ENCODE results near the gene SCNN1A. TPM values are rescaled to one million over a fixed set of nuclear protein-coding genes. Genes with fewer than 3 reads are reported as not detected.

The SCNN1A gene
- total RNA-seq, 1 donor from 2014 or later, result 29.2 TPM

- H3K9me3 Mint-ChIP-seq, result no peaks in the 10 kb centered on the region
- no peak for TF ChIP-seq CTCF (conservative IDR thresholded peaks at IDR 0.05)
- H3K4me3 Mint-ChIP-seq, result no peak overlapping the region
- DNase-seq (ENCODE audit: extremely low spot score, unreplicated experiment), result no peak
- peaks cover 3% of the 10 kb centered on the region for H3K27me3 Mint-ChIP-seq
- H3K4me1 Mint-ChIP-seq (ENCODE audit: unreplicated experiment), result peaks cover 4% of the 10 kb centered on the region
- H3K27ac Mint-ChIP-seq, result peak overlapping the region; percentile 98
- H3K36me3 Mint-ChIP-seq, result peaks cover 20% of the 10 kb centered on the region
Measured at GRCh38 chr12:6391013-6391412, 15.7 kb upstream of the SCNN1A start.

- no peak for DNase-seq (ENCODE audit: extremely low spot score, unreplicated experiment)
- Mint-ChIP-seq H3K4me3 (no peak overlapping the region), H3K36me3 (peaks cover 12% of the 10 kb centered on the region), H3K4me1 (ENCODE audit: unreplicated experiment) (peaks cover 4% of the 10 kb centered on the region), H3K27ac (peak overlapping the region; percentile 64), H3K27me3 (peaks cover 3% of the 10 kb centered on the region), H3K9me3 (no peaks in the 10 kb centered on the region)
- TF ChIP-seq CTCF (conservative IDR thresholded peaks at IDR 0.05), result no peak
Measured at GRCh38 chr12:6390084-6390799, 14.9 kb upstream of the SCNN1A start.

DNA sequence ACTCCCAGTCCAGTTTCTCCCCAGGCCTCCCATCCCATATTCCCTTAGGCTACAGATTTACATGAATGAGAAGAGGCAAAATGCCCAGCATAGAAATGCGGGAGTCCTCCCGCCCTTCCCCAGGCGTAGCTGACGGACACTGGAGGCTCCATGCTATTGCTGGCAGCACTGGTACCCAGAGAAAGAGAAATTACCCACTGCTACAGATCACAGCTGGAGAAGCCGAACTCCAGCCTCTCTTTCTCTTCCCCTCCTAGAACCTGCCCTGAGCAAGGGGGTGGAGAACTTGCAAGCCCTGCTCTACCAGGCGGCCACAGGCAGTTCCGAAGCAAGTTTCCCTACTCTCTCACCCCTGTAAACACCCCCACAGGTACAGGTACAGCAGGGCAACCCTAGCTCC, 12.2 kb upstream of the SCNN1A start:
- no peak for DNase-seq (ENCODE audit: extremely low spot score, unreplicated experiment)
- Mint-ChIP-seq H3K27ac (peak overlapping the region; percentile 37), H3K4me1 (ENCODE audit: unreplicated experiment) (peaks cover 4% of the 10 kb centered on the region), H3K36me3 (peaks cover 9% of the 10 kb centered on the region), H3K9me3 (no peaks in the 10 kb centered on the region), H3K4me3 (peak overlapping the region; percentile 67), H3K27me3 (peaks cover 2% of the 10 kb centered on the region)
- no peak for TF ChIP-seq CTCF (conservative IDR thresholded peaks at IDR 0.05)

DNA sequence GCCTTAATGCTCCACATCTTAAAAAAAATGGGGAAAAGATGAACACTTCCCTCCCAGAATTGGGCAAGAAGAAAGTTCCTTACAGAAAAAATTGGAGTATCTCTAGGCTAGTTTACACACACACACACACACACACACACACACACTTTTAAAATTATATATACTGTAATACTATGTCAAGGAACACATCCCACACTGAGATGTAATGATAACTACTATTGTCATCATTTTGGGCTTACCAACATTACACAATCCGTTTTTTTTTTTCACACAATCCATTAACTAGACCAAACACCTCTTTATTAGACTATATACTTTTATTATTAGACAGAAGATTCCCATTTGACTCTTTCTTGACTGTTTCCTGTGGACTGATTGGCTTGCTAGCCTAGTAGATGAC, 11.1 kb upstream of the SCNN1A start:
- no peak for DNase-seq (ENCODE audit: extremely low spot score, unreplicated experiment)
- TF ChIP-seq CTCF (conservative IDR thresholded peaks at IDR 0.05), result no peak
- Mint-ChIP-seq H3K36me3 (peaks cover 6% of the 10 kb centered on the region), H3K9me3 (no peaks in the 10 kb centered on the region), H3K4me3 (peak overlapping the region; percentile 11), H3K27ac (peak overlapping the region; percentile 37), H3K4me1 (ENCODE audit: unreplicated experiment) (peaks cover 4% of the 10 kb centered on the region), H3K27me3 (no peaks in the 10 kb centered on the region)

- no peaks in the 10 kb centered on the region for H3K9me3 Mint-ChIP-seq
- H3K4me1 Mint-ChIP-seq (ENCODE audit: unreplicated experiment), result peaks cover 4% of the 10 kb centered on the region
- no peak for DNase-seq (ENCODE audit: extremely low spot score, unreplicated experiment)
- no peaks in the 10 kb centered on the region for H3K27me3 Mint-ChIP-seq
- no peak for TF ChIP-seq CTCF (conservative IDR thresholded peaks at IDR 0.05)
- H3K4me3 Mint-ChIP-seq, result no peak overlapping the region
- H3K36me3 Mint-ChIP-seq, result peaks cover 6% of the 10 kb centered on the region
- no peak overlapping the region for H3K27ac Mint-ChIP-seq
Measured at GRCh38 chr12:6386038-6386437, 10.7 kb upstream of the SCNN1A start.

Data from type B pancreatic cell (in vitro differentiated cells).